Nephron progenitor cell (in vitro differentiated cells): ENCODE data around the gene SNX30.

Source experiments
- DNase-seq: peaks from one replicate; pipeline ENCODE4 v3.0.0; 2021
- H3K27ac Mint-ChIP-seq: 2 replicates; pipeline ENCODE4 v1.8.0; 2021; ENCODE audit warnings: mild to moderate bottlenecking, moderate library complexity, mixed read lengths
- H3K27me3 Mint-ChIP-seq: 2 replicates; pipeline ENCODE4 v1.8.0; 2021; ENCODE audit warnings: mild to moderate bottlenecking, low read depth, mixed read lengths; ENCODE audit not compliant: poor library complexity
- H3K36me3 Mint-ChIP-seq: 2 replicates; pipeline ENCODE4 v1.8.0; 2021; ENCODE audit warnings: low read depth, mixed read lengths
- H3K4me1 Mint-ChIP-seq: 2 replicates; pipeline ENCODE4 v1.8.0; 2021; ENCODE audit warnings: mixed read lengths
- H3K4me3 Mint-ChIP-seq: 2 replicates; pipeline ENCODE4 v1.8.0; 2021; ENCODE audit warnings: mild to moderate bottlenecking, moderate library complexity, mixed read lengths
- H3K9me3 Mint-ChIP-seq: 2 replicates; pipeline ENCODE4 v1.8.0; 2021; ENCODE audit warnings: mild to moderate bottlenecking, moderate library complexity, mixed read lengths
- CTCF ChIP-seq: fragments of 200-600 bp; sonication (generic); IDR thresholded peaks from 2 replicates; pipeline ENCODE4 v1.5.0; 2021; ENCODE audit warnings: antibody characterized with exemption

SNX30 gene

GRCh38 chr9:112747094-112747493, 3.5 kb upstream of the SNX30 start:
- no peaks in the 10 kb centered on the region for H3K9me3 Mint-ChIP-seq
- TF ChIP-seq CTCF = no peak
- peaks cover 22% of the 10 kb centered on the region for H3K4me1 Mint-ChIP-seq
- H3K27ac Mint-ChIP-seq = no peak overlapping the region
- peaks cover 5% of the 10 kb centered on the region for H3K27me3 Mint-ChIP-seq
- no peak for DNase-seq
- H3K4me3 Mint-ChIP-seq = no peak overlapping the region
- no peaks in the 10 kb centered on the region for H3K36me3 Mint-ChIP-seq

- no peaks in the 10 kb centered on the region for H3K9me3 Mint-ChIP-seq
- peaks cover 9% of the 10 kb centered on the region for H3K27me3 Mint-ChIP-seq
- no peak for DNase-seq
- H3K4me3 Mint-ChIP-seq = no peak overlapping the region
- peaks cover 47% of the 10 kb centered on the region for H3K4me1 Mint-ChIP-seq
- no peaks in the 10 kb centered on the region for H3K36me3 Mint-ChIP-seq
- no peak overlapping the region for H3K27ac Mint-ChIP-seq
- no peak for TF ChIP-seq CTCF
Measured at GRCh38 chr9:112750764-112751055, 150 bp downstream of the SNX30 start.

- no peaks in the 10 kb centered on the region for H3K36me3 Mint-ChIP-seq
- H3K27ac Mint-ChIP-seq = peak overlapping the region; percentile 94
- H3K27me3 Mint-ChIP-seq = peaks cover 9% of the 10 kb centered on the region
- H3K4me3 Mint-ChIP-seq = peak overlapping the region; percentile 90
- peak; percentile 68 for DNase-seq
- H3K4me1 Mint-ChIP-seq = peaks cover 47% of the 10 kb centered on the region
- no peak for TF ChIP-seq CTCF
- no peaks in the 10 kb centered on the region for H3K9me3 Mint-ChIP-seq
Measured at GRCh38 chr9:112751056-112751795, 666 bp downstream of the SNX30 start.

GRCh38 chr9:112752334-112753125, 2.0 kb downstream of the SNX30 start:
- Mint-ChIP-seq H3K27me3 (peaks cover 9% of the 10 kb centered on the region), H3K9me3 (no peaks in the 10 kb centered on the region), H3K4me3 (peak overlapping the region; percentile 90), H3K4me1 (peaks cover 47% of the 10 kb centered on the region), H3K27ac (no peak overlapping the region), H3K36me3 (no peaks in the 10 kb centered on the region)
- TF ChIP-seq CTCF = no peak
- no peak for DNase-seq

GRCh38 chr9:112753725-112754124, 3.2 kb downstream of the SNX30 start:
- Mint-ChIP-seq H3K27ac (no peak overlapping the region), H3K9me3 (no peaks in the 10 kb centered on the region), H3K27me3 (peaks cover 9% of the 10 kb centered on the region), H3K36me3 (no peaks in the 10 kb centered on the region), H3K4me3 (no peak overlapping the region), H3K4me1 (peaks cover 47% of the 10 kb centered on the region)
- no peak for DNase-seq
- no peak for TF ChIP-seq CTCF
